ENCODE measurements around the gene FITM1. TPM values are rescaled to one million over a fixed set of nuclear protein-coding genes. Genes with fewer than 3 reads are reported as not detected.
A peak's percentile ranks its signal among the peaks of the same experiment; 100 is the strongest.
"Not testable (repeated sequence)": the region's sequence is repeated elsewhere in the genome, so short reads cannot be mapped to it uniquely, and the experiment has no call there.

The FITM1 gene
- total RNA-seq, 1 experiment from 2014 or later = not detected

DNA sequence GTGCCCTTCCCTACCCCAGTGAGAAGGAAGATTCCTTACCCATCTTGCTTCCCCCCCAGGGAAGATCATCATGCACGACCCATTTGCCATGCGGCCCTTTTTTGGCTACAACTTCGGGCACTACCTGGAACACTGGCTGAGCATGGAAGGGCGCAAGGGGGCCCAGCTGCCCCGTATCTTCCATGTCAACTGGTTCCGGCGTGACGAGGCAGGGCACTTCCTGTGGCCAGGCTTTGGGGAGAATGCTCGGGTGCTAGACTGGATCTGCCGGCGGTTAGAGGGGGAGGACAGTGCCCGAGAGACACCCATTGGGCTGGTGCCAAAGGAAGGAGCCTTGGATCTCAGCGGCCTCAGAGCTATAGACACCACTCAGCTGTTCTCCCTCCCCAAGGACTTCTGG, 27.0 kb upstream of the FITM1 start:
- DNase-seq (ENCODE audit: low read depth in 1 of 2, low spot score in 2 of 2) = no peak
- Histone ChIP-seq H3K4me1 (replicated peaks) (no peaks in the 10 kb centered on the region), H3K36me3 (0 out of 2 replicates have a peak, but pooled peaks cover 2% of the 10 kb centered on the region), H3K27ac (no peak overlapping the region), H3K9me3 (replicated peaks) (no peaks in the 10 kb centered on the region), H3K27me3 (replicated peaks) (no peaks in the 10 kb centered on the region), H3K4me3 (no peak overlapping the region)

DNA sequence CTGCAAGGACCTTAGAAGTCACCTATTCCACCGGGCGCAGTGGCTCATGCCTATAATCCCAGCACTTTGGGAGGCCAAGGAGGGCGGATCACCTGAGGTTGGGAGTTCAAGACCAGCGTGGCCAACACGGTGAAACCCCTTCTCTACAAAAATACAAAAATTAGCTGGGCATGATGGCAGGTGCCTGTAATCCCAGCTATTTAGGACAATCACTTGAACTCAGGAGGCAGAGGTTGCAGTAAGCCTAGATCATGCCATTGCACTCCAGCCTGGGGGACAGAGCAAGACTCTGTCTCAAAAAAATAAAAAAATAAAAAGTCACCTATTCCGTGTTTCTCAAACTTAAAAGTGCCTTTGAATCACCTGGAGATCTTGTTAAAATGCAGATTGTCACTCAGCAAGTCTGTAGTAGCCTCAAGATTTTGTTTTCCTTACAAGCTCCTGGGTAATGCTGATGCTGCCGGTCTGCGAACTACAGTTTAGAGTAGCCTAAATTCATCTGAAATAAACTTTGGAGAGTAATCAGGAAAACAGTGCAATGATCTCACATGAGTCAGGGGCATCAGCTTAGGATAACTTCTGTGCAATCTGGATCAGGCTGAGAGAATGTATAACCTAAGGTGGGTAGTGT, 24.7 kb upstream of the FITM1 start:
- H3K4me1 ChIP-seq (replicated peaks); H3K9me3 ChIP-seq (replicated peaks); H3K36me3 ChIP-seq; H3K27ac ChIP-seq; DNase-seq (ENCODE audit: low read depth in 1 of 2, low spot score in 2 of 2); H3K27me3 ChIP-seq (replicated peaks); H3K4me3 ChIP-seq: not testable (repeated sequence)

- Histone ChIP-seq H3K36me3 (0 out of 2 replicates have a peak, but pooled peaks cover 2% of the 10 kb centered on the region), H3K27ac (no peak overlapping the region), H3K4me3 (no peak overlapping the region), H3K27me3 (replicated peaks) (no peaks in the 10 kb centered on the region), H3K9me3 (replicated peaks) (no peaks in the 10 kb centered on the region), H3K4me1 (replicated peaks) (no peaks in the 10 kb centered on the region)
- DNase-seq (ENCODE audit: low read depth in 1 of 2, low spot score in 2 of 2) = no peak
These were observed 23.7 kb upstream of the FITM1 start for GRCh38 chr14:24106672-24107271.

DNA sequence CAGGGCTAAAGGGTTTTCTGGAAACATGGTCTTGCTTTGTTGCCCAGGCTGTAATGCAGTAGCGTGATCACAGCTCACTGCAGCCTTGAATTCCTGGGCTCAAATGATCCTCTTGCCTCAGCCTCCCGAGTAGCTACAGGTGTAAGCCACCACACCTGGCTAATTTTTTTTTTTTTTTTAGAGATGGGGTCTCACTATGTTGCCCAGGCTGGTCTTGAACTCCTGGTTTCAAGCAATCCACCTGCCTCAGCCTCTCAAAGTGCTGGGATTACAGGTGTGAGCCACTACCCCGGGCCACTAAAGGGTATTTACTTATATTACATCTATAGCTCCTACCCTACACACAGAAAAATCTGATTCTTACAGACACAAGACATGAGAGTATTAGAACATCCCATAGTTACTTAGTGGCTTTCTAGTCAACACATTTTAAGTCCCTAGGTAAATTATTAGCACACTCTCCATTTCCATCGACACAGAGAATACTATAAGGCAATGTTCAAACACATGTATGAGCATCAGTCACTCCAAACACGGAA, 22.1 kb upstream of the FITM1 start:
- H3K4me1 ChIP-seq (replicated peaks) = no peaks in the 10 kb centered on the region
- 0 out of 2 replicates have a peak, but pooled peaks cover 2% of the 10 kb centered on the region for H3K36me3 ChIP-seq
- H3K9me3 ChIP-seq (replicated peaks) = no peaks in the 10 kb centered on the region
- DNase-seq (ENCODE audit: low read depth in 1 of 2, low spot score in 2 of 2) = no peak
- H3K27me3 ChIP-seq (replicated peaks) = no peaks in the 10 kb centered on the region
- H3K27ac ChIP-seq = no peak overlapping the region
- no peak overlapping the region for H3K4me3 ChIP-seq

DNA sequence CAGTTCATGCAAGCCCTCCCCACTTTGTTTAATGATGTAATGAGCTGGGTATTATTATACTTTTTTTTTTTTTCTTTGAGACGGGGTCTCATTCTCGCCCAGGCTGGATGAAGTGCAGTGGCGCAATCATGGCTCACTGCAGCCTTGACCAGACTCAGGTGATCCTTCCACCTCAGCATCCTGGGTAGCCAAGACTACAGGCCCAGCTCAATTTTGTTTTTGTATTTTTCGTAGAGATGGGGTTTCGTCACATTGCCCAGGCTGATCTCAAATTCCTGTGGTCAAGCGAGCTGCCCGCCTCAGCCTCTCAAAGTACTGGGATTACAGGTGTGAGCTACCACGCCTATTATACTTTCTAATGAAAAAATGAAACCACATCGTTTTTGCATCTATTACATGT, 20.4 kb upstream of the FITM1 start:
- Histone ChIP-seq H3K4me1 (replicated peaks) (no peaks in the 10 kb centered on the region), H3K4me3 (no peak overlapping the region), H3K27me3 (replicated peaks) (no peaks in the 10 kb centered on the region), H3K36me3 (no peaks in the 10 kb centered on the region), H3K9me3 (replicated peaks) (no peaks in the 10 kb centered on the region), H3K27ac (no peak overlapping the region)
- DNase-seq (ENCODE audit: low read depth in 1 of 2, low spot score in 2 of 2) = no peak

DNA sequence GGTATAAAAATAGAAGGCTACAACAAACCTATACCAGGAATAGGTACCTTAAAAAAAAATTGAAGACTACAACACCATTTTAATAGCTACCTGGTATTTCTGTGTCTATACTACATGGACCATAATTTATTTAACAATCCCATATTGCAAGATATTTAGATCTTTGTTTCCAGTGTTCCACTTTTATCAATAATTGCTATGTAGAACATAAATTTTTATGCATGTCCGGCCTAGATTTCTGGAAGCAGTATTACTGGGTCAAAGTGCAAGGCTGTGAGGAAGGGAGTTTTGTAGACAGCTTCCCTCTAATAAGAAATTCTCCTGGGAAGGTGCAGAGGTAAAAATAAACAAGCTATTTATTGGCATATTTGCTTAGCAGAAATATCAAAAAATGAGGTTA, 19.9 kb upstream of the FITM1 start:
- Histone ChIP-seq H3K36me3 (no peaks in the 10 kb centered on the region), H3K27ac (no peak overlapping the region), H3K27me3 (replicated peaks) (no peaks in the 10 kb centered on the region), H3K4me3 (no peak overlapping the region), H3K4me1 (replicated peaks) (peaks cover 2% of the 10 kb centered on the region), H3K9me3 (replicated peaks) (no peaks in the 10 kb centered on the region)
- no peak for DNase-seq (ENCODE audit: low read depth in 1 of 2, low spot score in 2 of 2)

GRCh38 chr14:24113379-24113800, 17.1 kb upstream of the FITM1 start:
- Histone ChIP-seq H3K4me1 (replicated peaks) (peaks cover 7% of the 10 kb centered on the region), H3K36me3 (peaks cover 14% of the 10 kb centered on the region), H3K27ac (peak overlapping the region; percentile 92), H3K27me3 (replicated peaks) (no peaks in the 10 kb centered on the region), H3K9me3 (replicated peaks) (no peaks in the 10 kb centered on the region), H3K4me3 (peak overlapping the region; percentile 65)
- DNase-seq (ENCODE audit: low read depth in 1 of 2, low spot score in 2 of 2) = no peak

DNA sequence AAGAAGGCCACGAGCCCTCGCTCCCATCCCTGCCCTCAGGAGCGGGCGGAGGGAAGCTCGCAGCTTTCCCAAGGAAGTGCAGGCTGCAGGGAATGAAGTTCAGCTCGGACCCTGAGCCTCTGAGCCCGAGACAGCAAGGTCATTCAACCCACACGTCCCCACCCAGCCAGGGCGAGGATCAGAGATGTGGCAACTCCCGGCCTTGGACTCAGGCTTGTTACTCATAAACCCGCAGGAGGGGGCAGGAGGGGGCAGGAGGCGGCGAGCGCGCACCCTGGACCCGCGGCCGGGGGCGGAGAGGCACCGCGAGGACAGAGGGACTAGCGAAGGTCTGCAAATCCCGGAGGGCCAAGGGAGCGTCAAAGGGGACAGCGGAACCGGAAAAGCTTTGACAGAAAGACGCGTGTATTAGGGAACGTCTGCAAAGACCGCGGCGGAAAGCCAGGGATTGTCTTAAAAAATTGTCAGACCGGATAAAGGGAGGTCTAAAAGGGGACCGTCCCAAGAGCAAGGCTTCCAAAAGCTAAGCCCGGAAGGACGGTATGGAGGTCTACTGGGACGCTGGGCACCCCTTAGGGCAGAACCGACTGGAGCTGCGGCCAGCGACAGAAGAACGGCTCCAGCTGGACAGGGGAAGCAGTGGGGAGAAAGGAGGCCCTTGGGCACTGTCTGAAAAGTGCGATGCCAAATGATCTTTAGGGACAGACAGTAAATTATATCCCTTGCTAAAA, 16.5 kb upstream of the FITM1 start:
- H3K9me3 ChIP-seq (replicated peaks) = no peaks in the 10 kb centered on the region
- peaks cover 17% of the 10 kb centered on the region for H3K36me3 ChIP-seq
- peak overlapping the region; percentile 65 for H3K4me3 ChIP-seq
- H3K4me1 ChIP-seq (replicated peaks) = peaks cover 7% of the 10 kb centered on the region
- H3K27ac ChIP-seq = peak overlapping the region; percentile 92
- H3K27me3 ChIP-seq (replicated peaks) = no peaks in the 10 kb centered on the region
- peak in 1 of 2 experiments; percentile 92 for DNase-seq (ENCODE audit: low read depth in 1 of 2, low spot score in 2 of 2)

- H3K9me3 ChIP-seq (replicated peaks) = no peaks in the 10 kb centered on the region
- peaks cover 7% of the 10 kb centered on the region for H3K4me1 ChIP-seq (replicated peaks)
- H3K36me3 ChIP-seq = peaks cover 22% of the 10 kb centered on the region
- peak within 1 kb of the TSS; percentile 65 for H3K4me3 ChIP-seq
- H3K27me3 ChIP-seq (replicated peaks) = no peaks in the 10 kb centered on the region
- DNase-seq (ENCODE audit: low read depth in 1 of 2, low spot score in 2 of 2) = peak; percentile 99 to 100
- peak within 1 kb of the TSS; percentile 92 for H3K27ac ChIP-seq
These were observed 15.7 kb upstream of the FITM1 start, which contains the start of the genes DCAF11 and NRL for GRCh38 chr14:24114532-24115421. Gene DCAF11 (plus strand): TSS chr14:24114777. CDS start chr14:24115595, 818 bp downstream. Gene NRL (minus strand): TSS chr14:24114949. CDS start chr14:24082848, 32,101 bp downstream.

GRCh38 chr14:24115422-24116127, 14.9 kb upstream of the FITM1 start:
- H3K4me1 ChIP-seq (replicated peaks) = peaks cover 7% of the 10 kb centered on the region
- DNase-seq (ENCODE audit: low read depth in 1 of 2, low spot score in 2 of 2) = no peak
- H3K36me3 ChIP-seq = peaks cover 23% of the 10 kb centered on the region
- no peaks in the 10 kb centered on the region for H3K27me3 ChIP-seq (replicated peaks)
- no peaks in the 10 kb centered on the region for H3K9me3 ChIP-seq (replicated peaks)
- H3K4me3 ChIP-seq = peak overlapping the region; percentile 65
- peak overlapping the region; percentile 92 for H3K27ac ChIP-seq

GRCh38 chr14:24116128-24116814, 14.2 kb upstream of the FITM1 start:
- Histone ChIP-seq H3K4me3 (no peak overlapping the region), H3K36me3 (peaks cover 25% of the 10 kb centered on the region), H3K27ac (no peak overlapping the region), H3K27me3 (replicated peaks) (no peaks in the 10 kb centered on the region), H3K4me1 (replicated peaks) (peaks cover 7% of the 10 kb centered on the region), H3K9me3 (replicated peaks) (no peaks in the 10 kb centered on the region)
- DNase-seq (ENCODE audit: low read depth in 1 of 2, low spot score in 2 of 2) = no peak

DNA sequence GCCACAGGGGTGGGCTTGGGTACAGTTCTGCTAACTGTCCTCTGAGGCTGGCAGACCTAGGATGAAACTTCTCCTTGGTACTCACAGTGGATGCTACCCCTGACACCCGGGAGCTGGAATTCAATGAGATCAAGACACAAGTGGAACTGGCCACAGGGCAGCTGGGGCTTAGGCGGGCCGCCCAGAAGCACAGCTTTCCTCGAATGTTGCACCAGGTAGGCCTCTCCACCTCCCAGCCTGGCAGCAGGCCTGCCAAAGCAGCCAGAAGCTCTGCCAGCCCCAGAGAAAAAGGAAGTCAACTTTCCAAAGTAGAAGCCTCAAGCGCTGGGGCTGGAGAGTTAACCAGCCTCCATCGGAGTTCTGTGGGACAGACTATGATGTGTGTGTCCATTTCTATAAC, 13.3 kb upstream of the FITM1 start:
- DNase-seq (ENCODE audit: low read depth in 1 of 2, low spot score in 2 of 2) = no peak
- H3K27me3 ChIP-seq (replicated peaks) = no peaks in the 10 kb centered on the region
- peaks cover 30% of the 10 kb centered on the region for H3K36me3 ChIP-seq
- H3K9me3 ChIP-seq (replicated peaks) = no peaks in the 10 kb centered on the region
- peaks cover 7% of the 10 kb centered on the region for H3K4me1 ChIP-seq (replicated peaks)
- no peak overlapping the region for H3K27ac ChIP-seq
- no peak overlapping the region for H3K4me3 ChIP-seq

Data from SJSA1 (cell line).